Measurements from ENCODE around the gene BORCS8.

- TF ChIP-seq ZNF565 (CRISPR knock-in tag; conservative IDR thresholded peaks at IDR 0.05; ENCODE audit: low read depth) (no peak), PPARA (CRISPR knock-in tag; IDR thresholded peaks at IDR 0.05; ENCODE audit: borderline replicate concordance) (no peak), CREB5 (CRISPR knock-in tag; IDR thresholded peaks at IDR 0.05; ENCODE audit: low read depth) (no peak), OSR1 (CRISPR knock-in tag; IDR thresholded peaks at IDR 0.05) (no peak), PATZ1 (CRISPR knock-in tag; IDR thresholded peaks at IDR 0.05; ENCODE audit: borderline replicate concordance) (no peak), ZNF70 (CRISPR knock-in tag; IDR thresholded peaks at IDR 0.05) (no peak), ARNTL (CRISPR knock-in tag; IDR thresholded peaks at IDR 0.05; ENCODE audit: borderline replicate concordance, low read depth) (no peak)
Observed at GRCh38 chr19:19201697-19202630, 10.0 kb upstream of the BORCS8 start.
